Measurements from ENCODE around the gene DHX15. TPM values are rescaled to one million over a fixed set of nuclear protein-coding genes. Genes with fewer than 3 reads are reported as not detected.

DHX15 gene
- total RNA-seq, 1 donor from 2014 or later = 102 TPM

DNA sequence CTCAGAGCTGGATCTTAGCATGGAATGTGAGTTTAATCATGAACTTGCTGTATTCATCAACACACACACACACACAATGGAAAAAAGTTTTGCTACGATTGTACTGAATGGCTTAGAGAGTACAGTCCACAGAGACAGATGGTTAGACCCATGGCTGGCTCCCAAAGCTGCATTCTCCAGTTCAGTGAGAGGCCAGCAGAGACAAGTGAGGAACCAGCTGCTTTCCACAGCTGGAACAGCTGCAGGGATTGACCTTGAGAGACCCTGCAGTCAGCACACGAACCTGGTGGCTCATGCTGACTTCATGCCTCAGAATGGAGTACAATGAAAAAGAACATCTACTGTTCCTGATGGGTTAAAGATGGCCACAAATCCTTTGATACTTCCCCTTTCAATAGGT is 94.5 kb downstream of the DHX15 start:
- Mint-ChIP-seq H3K4me3 (ENCODE audit: unreplicated experiment) (no peak overlapping the region), H3K36me3 (ENCODE audit: unreplicated experiment) (no peaks in the 10 kb centered on the region), H3K27me3 (ENCODE audit: unreplicated experiment) (peaks cover 21% of the 10 kb centered on the region), H3K27ac (ENCODE audit: unreplicated experiment) (no peak overlapping the region), H3K4me1 (ENCODE audit: unreplicated experiment) (no peaks in the 10 kb centered on the region), H3K9me3 (ENCODE audit: unreplicated experiment) (no peaks in the 10 kb centered on the region)
- DNase-seq (ENCODE audit: extremely low spot score, unreplicated experiment) = no peak
- TF ChIP-seq, protein P1, sequence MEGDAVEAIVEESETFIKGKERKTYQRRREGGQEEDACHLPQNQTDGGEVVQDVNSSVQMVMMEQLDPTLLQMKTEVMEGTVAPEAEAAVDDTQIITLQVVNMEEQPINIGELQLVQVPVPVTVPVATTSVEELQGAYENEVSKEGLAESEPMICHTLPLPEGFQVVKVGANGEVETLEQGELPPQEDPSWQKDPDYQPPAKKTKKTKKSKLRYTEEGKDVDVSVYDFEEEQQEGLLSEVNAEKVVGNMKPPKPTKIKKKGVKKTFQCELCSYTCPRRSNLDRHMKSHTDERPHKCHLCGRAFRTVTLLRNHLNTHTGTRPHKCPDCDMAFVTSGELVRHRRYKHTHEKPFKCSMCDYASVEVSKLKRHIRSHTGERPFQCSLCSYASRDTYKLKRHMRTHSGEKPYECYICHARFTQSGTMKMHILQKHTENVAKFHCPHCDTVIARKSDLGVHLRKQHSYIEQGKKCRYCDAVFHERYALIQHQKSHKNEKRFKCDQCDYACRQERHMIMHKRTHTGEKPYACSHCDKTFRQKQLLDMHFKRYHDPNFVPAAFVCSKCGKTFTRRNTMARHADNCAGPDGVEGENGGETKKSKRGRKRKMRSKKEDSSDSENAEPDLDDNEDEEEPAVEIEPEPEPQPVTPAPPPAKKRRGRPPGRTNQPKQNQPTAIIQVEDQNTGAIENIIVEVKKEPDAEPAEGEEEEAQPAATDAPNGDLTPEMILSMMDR (IDR thresholded peaks at IDR 0.05) = no peak

- Mint-ChIP-seq H3K27me3 (ENCODE audit: unreplicated experiment) (peaks cover 25% of the 10 kb centered on the region), H3K9me3 (ENCODE audit: unreplicated experiment) (no peaks in the 10 kb centered on the region), H3K27ac (ENCODE audit: unreplicated experiment) (no peak overlapping the region), H3K36me3 (ENCODE audit: unreplicated experiment) (no peaks in the 10 kb centered on the region), H3K4me3 (ENCODE audit: unreplicated experiment) (no peak overlapping the region), H3K4me1 (ENCODE audit: unreplicated experiment) (no peaks in the 10 kb centered on the region)
- TF ChIP-seq, protein P1 (IDR thresholded peaks at IDR 0.05) = peak; percentile 86
- peak; percentile 91 for DNase-seq (ENCODE audit: extremely low spot score, unreplicated experiment)
Observed at GRCh38 chr4:24488399-24489164, 95.8 kb downstream of the DHX15 start.

- TF ChIP-seq, protein P1 (IDR thresholded peaks at IDR 0.05) = no peak
- Mint-ChIP-seq H3K4me1 (ENCODE audit: unreplicated experiment) (peaks cover 4% of the 10 kb centered on the region), H3K4me3 (ENCODE audit: unreplicated experiment) (no peak overlapping the region), H3K36me3 (ENCODE audit: unreplicated experiment) (no peaks in the 10 kb centered on the region), H3K9me3 (ENCODE audit: unreplicated experiment) (no peaks in the 10 kb centered on the region), H3K27me3 (ENCODE audit: unreplicated experiment) (peaks cover 33% of the 10 kb centered on the region), H3K27ac (ENCODE audit: unreplicated experiment) (no peak overlapping the region)
- no peak for DNase-seq (ENCODE audit: extremely low spot score, unreplicated experiment)
Observed at GRCh38 chr4:24482871-24483270, 101.5 kb downstream of the DHX15 start.

- peaks cover 15% of the 10 kb centered on the region for H3K4me1 Mint-ChIP-seq (ENCODE audit: unreplicated experiment)
- H3K9me3 Mint-ChIP-seq (ENCODE audit: unreplicated experiment) = no peaks in the 10 kb centered on the region
- DNase-seq (ENCODE audit: extremely low spot score, unreplicated experiment) = no peak
- H3K4me3 Mint-ChIP-seq (ENCODE audit: unreplicated experiment) = no peak overlapping the region
- H3K27me3 Mint-ChIP-seq (ENCODE audit: unreplicated experiment) = peaks cover 21% of the 10 kb centered on the region
- no peak overlapping the region for H3K27ac Mint-ChIP-seq (ENCODE audit: unreplicated experiment)
- TF ChIP-seq, protein P1 (IDR thresholded peaks at IDR 0.05) = no peak
- no peaks in the 10 kb centered on the region for H3K36me3 Mint-ChIP-seq (ENCODE audit: unreplicated experiment)
Observed at GRCh38 chr4:24477919-24478318, 106.4 kb downstream of the DHX15 start.

Small RNA genes lying within 50 kb of the gene (microRNA-seq; reads per million reads assigned to microRNA genes)
- gene MIR573 (ENCODE audit: unreplicated experiment) = not detected

Other genes with a start within 250 kb of the DHX15 start
- gene SOD3, start 211.0 kb upstream of the DHX15 start, total RNA-seq = 3.4 and 4.5 TPM in 2 replicates